SK-N-SH treated with all-trans-retinoic acid at 6 μM for 48 hours (cell line): ENCODE data around the gene FANCC.
A peak's percentile ranks its signal among the peaks of the same experiment; 100 is the strongest.

Experiments
- ATAC-seq: fragments of 200-7000 bp; cut with Tn5 transposase; 3 replicates; pipeline ENCODE4 v1.9.1; 2020; ENCODE audit warnings: mild to moderate bottlenecking, moderate library complexity
- ARNTL ChIP-seq: fragments of 450-650 bp; formaldehyde crosslinking; IDR thresholded peaks from 2 replicates; pipeline ENCODE4 v1.5.0; 2020; ENCODE audit warnings: low read depth, mild to moderate bottlenecking, moderate library complexity, borderline replicate concordance
- BACH2 ChIP-seq: fragments of 250-450 bp; sonication (Bioruptor Pico); IDR thresholded peaks from 2 replicates; pipeline ENCODE4 v1.9.0; 2021; ENCODE audit warnings: mild to moderate bottlenecking, borderline replicate concordance
- CSDC2 ChIP-seq: fragments of 250-450 bp; sonication (Bioruptor Pico); IDR thresholded peaks from 2 replicates; pipeline ENCODE4 v1.5.0; 2020; ENCODE audit warnings: mild to moderate bottlenecking, moderate library complexity
- ESRRG ChIP-seq: fragments of 250-450 bp; sonication (Bioruptor Pico); IDR thresholded peaks from 2 replicates; pipeline ENCODE4 v1.6.1; 2021; ENCODE audit warnings: mild to moderate bottlenecking
- GLIS3 ChIP-seq: fragments of 250-450 bp; sonication (Bioruptor Pico); IDR thresholded peaks from 2 replicates; pipeline ENCODE4 v1.5.0; 2020; ENCODE audit warnings: mild to moderate bottlenecking, moderate library complexity
- ISL1 ChIP-seq: fragments of 250-450 bp; sonication (Bioruptor Pico); IDR thresholded peaks from 2 replicates; pipeline ENCODE4 v2.1.2; 2022; ENCODE audit warnings: mild to moderate bottlenecking, moderate library complexity
- OSR1 ChIP-seq: fragments of 250-450 bp; sonication (Bioruptor Pico); IDR thresholded peaks from 2 replicates; pipeline ENCODE4 v1.8.0; 2022; ENCODE audit warnings: moderate library complexity, mild to moderate bottlenecking, inconsistent platforms
- POU6F1 ChIP-seq: fragments of 250-450 bp; sonication (Bioruptor Pico); IDR thresholded peaks from 2 replicates; pipeline ENCODE4 v1.8.0; 2021; ENCODE audit warnings: low read depth, mild to moderate bottlenecking, moderate library complexity, borderline replicate concordance
- PPARA ChIP-seq: fragments of 250-450 bp; sonication (Bioruptor Pico); IDR thresholded peaks from 2 replicates; pipeline ENCODE4 v1.5.0; 2020; ENCODE audit warnings: mild to moderate bottlenecking, borderline replicate concordance
- RARB ChIP-seq: fragments of 250-450 bp; sonication (Bioruptor Pico); IDR thresholded peaks from 2 replicates; pipeline ENCODE4 v1.8.0; 2021; ENCODE audit warnings: mild to moderate bottlenecking, moderate library complexity
- SNAI2 ChIP-seq: fragments of 250-450 bp; sonication (Bioruptor Pico); IDR thresholded peaks from 2 replicates; pipeline ENCODE4 v1.5.0; 2020; ENCODE audit warnings: mild to moderate bottlenecking, moderate library complexity
- TCF4 ChIP-seq: fragments of 250-450 bp; sonication (Bioruptor Pico); IDR thresholded peaks from 2 replicates; pipeline ENCODE4 v1.8.0; 2021; ENCODE audit warnings: mild to moderate bottlenecking, moderate library complexity, borderline replicate concordance
- TOX ChIP-seq: fragments of 250-450 bp; sonication (Bioruptor Pico); IDR thresholded peaks from 2 replicates; pipeline ENCODE4 v1.8.0; 2021; ENCODE audit warnings: mild to moderate bottlenecking, moderate library complexity, borderline replicate concordance
- ZC3H10 ChIP-seq: fragments of 250-450 bp; sonication (Bioruptor Pico); IDR thresholded peaks from 2 replicates; pipeline ENCODE4 v1.5.1; 2021; ENCODE audit warnings: mild to moderate bottlenecking, moderate library complexity
- ZFP30 ChIP-seq: fragments of 450-650 bp; formaldehyde crosslinking; IDR thresholded peaks from 2 replicates; pipeline ENCODE4 v1.5.0; 2022; ENCODE audit warnings: mild to moderate bottlenecking, moderate library complexity
- ZNF565 ChIP-seq: fragments of 450-650 bp; formaldehyde crosslinking; conservative IDR thresholded peaks from 2 replicates; pipeline ENCODE4 v1.5.0; 2020; ENCODE audit warnings: low read depth, mild to moderate bottlenecking, moderate library complexity
- ZNF70 ChIP-seq: fragments of 450-650 bp; formaldehyde crosslinking; IDR thresholded peaks from 2 replicates; pipeline ENCODE4 v1.5.0; 2020; ENCODE audit warnings: mild to moderate bottlenecking, moderate library complexity
- ZNF8 ChIP-seq: fragments of 450-650 bp; formaldehyde crosslinking; IDR thresholded peaks from 2 replicates; pipeline ENCODE4 v1.5.0; 2020; ENCODE audit warnings: mild to moderate bottlenecking, moderate library complexity
- TF ChIP-seq, protein P1 (sequence below): fragments of 250-450 bp; sonication (Bioruptor Pico); IDR thresholded peaks from 2 replicates; pipeline ENCODE4 v1.8.0; 2020; ENCODE audit warnings: mild to moderate bottlenecking, moderate library complexity, borderline replicate concordance
- TF ChIP-seq, protein P2 (sequence below): fragments of 250-450 bp; sonication (Bioruptor Pico); IDR thresholded peaks from 2 replicates; pipeline ENCODE4 v1.5.0; 2020; ENCODE audit warnings: mild to moderate bottlenecking, moderate library complexity
- TF ChIP-seq, protein P3 (sequence below): fragments of 250-450 bp; sonication (Bioruptor Pico); IDR thresholded peaks from 2 replicates; pipeline ENCODE4 v1.5.1; 2021; ENCODE audit warnings: mild to moderate bottlenecking, moderate library complexity
- TF ChIP-seq, protein P4 (sequence below): fragments of 250-450 bp; sonication (Bioruptor Pico); IDR thresholded peaks from 2 replicates; pipeline ENCODE4 v1.5.1; 2020; ENCODE audit warnings: low read depth, mild to moderate bottlenecking, moderate library complexity

FANCC gene

GRCh38 chr9:95171001-95171400, 146.5 kb downstream of the FANCC start:
- no peak for TF ChIP-seq ZNF565
- no peak for TF ChIP-seq ESRRG (CRISPR knock-in tag)
- TF ChIP-seq, protein P1, sequence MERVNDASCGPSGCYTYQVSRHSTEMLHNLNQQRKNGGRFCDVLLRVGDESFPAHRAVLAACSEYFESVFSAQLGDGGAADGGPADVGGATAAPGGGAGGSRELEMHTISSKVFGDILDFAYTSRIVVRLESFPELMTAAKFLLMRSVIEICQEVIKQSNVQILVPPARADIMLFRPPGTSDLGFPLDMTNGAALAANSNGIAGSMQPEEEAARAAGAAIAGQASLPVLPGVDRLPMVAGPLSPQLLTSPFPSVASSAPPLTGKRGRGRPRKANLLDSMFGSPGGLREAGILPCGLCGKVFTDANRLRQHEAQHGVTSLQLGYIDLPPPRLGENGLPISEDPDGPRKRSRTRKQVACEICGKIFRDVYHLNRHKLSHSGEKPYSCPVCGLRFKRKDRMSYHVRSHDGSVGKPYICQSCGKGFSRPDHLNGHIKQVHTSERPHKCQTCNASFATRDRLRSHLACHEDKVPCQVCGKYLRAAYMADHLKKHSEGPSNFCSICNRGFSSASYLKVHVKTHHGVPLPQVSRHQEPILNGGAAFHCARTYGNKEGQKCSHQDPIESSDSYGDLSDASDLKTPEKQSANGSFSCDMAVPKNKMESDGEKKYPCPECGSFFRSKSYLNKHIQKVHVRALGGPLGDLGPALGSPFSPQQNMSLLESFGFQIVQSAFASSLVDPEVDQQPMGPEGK (CRISPR knock-in tag): no peak
- TF ChIP-seq ZNF70: no peak
- no peak for TF ChIP-seq GLIS3 (CRISPR knock-in tag)
- TF ChIP-seq ZFP30 (CRISPR knock-in tag): no peak
- no peak for TF ChIP-seq PPARA
- TF ChIP-seq ZNF8 (CRISPR knock-in tag): no peak
- no peak for TF ChIP-seq ISL1 (CRISPR knock-in tag)
- no peak for TF ChIP-seq TCF4 (CRISPR knock-in tag)
- ATAC-seq: peak; percentile 64

DNA sequence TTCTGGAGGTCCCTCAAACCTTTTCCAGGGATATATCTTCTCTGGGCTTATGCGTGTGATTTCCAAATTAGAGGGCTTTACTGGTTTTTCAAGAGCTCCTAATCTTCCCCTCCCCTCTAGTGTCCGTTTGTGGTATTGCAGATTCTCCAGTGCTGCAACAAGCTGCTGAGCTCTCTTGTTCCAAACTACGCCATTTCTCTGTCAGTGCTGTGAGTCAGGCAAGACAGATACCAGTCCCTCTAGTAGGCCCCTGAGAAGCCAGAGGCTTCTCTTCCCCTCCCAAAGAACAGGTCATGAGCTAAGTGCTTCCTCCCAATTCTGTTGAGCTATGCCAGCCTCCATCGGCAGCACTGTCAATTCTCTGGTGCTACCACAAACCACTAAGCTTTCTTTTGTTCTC, 149.5 kb downstream of the FANCC start:
- peak; percentile 90 for ATAC-seq
- TF ChIP-seq TOX (CRISPR knock-in tag) (no peak), ZC3H10 (CRISPR knock-in tag) (no peak), ISL1 (CRISPR knock-in tag) (no peak), OSR1 (CRISPR knock-in tag) (no peak), POU6F1 (CRISPR knock-in tag) (no peak), ZNF8 (CRISPR knock-in tag) (no peak), ZNF565 (no peak), RARB (CRISPR knock-in tag) (no peak), SNAI2 (CRISPR knock-in tag) (no peak), ESRRG (CRISPR knock-in tag) (no peak), BACH2 (CRISPR knock-in tag) (no peak), PPARA (no peak), CSDC2 (no peak), ARNTL (CRISPR knock-in tag) (no peak)
- TF ChIP-seq, protein P2, sequence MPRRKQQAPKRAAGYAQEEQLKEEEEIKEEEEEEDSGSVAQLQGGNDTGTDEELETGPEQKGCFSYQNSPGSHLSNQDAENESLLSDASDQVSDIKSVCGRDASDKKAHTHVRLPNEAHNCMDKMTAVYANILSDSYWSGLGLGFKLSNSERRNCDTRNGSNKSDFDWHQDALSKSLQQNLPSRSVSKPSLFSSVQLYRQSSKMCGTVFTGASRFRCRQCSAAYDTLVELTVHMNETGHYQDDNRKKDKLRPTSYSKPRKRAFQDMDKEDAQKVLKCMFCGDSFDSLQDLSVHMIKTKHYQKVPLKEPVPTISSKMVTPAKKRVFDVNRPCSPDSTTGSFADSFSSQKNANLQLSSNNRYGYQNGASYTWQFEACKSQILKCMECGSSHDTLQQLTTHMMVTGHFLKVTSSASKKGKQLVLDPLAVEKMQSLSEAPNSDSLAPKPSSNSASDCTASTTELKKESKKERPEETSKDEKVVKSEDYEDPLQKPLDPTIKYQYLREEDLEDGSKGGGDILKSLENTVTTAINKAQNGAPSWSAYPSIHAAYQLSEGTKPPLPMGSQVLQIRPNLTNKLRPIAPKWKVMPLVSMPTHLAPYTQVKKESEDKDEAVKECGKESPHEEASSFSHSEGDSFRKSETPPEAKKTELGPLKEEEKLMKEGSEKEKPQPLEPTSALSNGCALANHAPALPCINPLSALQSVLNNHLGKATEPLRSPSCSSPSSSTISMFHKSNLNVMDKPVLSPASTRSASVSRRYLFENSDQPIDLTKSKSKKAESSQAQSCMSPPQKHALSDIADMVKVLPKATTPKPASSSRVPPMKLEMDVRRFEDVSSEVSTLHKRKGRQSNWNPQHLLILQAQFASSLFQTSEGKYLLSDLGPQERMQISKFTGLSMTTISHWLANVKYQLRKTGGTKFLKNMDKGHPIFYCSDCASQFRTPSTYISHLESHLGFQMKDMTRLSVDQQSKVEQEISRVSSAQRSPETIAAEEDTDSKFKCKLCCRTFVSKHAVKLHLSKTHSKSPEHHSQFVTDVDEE (CRISPR knock-in tag): no peak
- TF ChIP-seq, protein P1 (CRISPR knock-in tag): no peak
- TF ChIP-seq, protein P3, sequence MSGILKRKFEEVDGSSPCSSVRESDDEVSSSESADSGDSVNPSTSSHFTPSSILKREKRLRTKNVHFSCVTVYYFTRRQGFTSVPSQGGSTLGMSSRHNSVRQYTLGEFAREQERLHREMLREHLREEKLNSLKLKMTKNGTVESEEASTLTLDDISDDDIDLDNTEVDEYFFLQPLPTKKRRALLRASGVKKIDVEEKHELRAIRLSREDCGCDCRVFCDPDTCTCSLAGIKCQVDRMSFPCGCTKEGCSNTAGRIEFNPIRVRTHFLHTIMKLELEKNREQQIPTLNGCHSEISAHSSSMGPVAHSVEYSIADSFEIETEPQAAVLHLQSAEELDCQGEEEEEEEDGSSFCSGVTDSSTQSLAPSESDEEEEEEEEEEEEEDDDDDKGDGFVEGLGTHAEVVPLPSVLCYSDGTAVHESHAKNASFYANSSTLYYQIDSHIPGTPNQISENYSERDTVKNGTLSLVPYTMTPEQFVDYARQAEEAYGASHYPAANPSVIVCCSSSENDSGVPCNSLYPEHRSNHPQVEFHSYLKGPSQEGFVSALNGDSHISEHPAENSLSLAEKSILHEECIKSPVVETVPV (CRISPR knock-in tag): no peak

- no peak for ATAC-seq
- TF ChIP-seq OSR1 (CRISPR knock-in tag) (no peak), ZNF565 (no peak), PPARA (no peak), ARNTL (CRISPR knock-in tag) (no peak), ZNF8 (CRISPR knock-in tag) (no peak), ZC3H10 (CRISPR knock-in tag) (no peak), TOX (CRISPR knock-in tag) (no peak), BACH2 (CRISPR knock-in tag) (no peak)
- TF ChIP-seq, protein P4, sequence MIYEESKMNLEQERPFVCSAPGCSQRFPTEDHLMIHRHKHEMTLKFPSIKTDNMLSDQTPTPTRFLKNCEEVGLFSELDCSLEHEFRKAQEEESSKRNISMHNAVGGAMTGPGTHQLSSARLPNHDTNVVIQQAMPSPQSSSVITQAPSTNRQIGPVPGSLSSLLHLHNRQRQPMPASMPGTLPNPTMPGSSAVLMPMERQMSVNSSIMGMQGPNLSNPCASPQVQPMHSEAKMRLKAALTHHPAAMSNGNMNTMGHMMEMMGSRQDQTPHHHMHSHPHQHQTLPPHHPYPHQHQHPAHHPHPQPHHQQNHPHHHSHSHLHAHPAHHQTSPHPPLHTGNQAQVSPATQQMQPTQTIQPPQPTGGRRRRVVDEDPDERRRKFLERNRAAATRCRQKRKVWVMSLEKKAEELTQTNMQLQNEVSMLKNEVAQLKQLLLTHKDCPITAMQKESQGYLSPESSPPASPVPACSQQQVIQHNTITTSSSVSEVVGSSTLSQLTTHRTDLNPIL: no peak
- TF ChIP-seq, protein P2 (CRISPR knock-in tag): no peak
- TF ChIP-seq, protein P3 (CRISPR knock-in tag): no peak
Measured at GRCh38 chr9:95165004-95165403, 152.5 kb downstream of the FANCC start.
